BJ (cell line): ENCODE data around the gene MAP4K1. TPM values are rescaled to one million over a fixed set of nuclear protein-coding genes. Genes with fewer than 3 reads are reported as not detected.

ENCODE experiments used
- CTCF ChIA-PET: fragments of 350-600 bp; formaldehyde crosslinking; extraction: SDS; loops from one replicate; lab custom pipeline; 2021; ENCODE audit warnings: antibody characterized with exemption, inconsistent platforms; lab: Yijun Ruan, JAX
- POLR2A ChIA-PET: fragments of 300-600 bp; sonication (Branson Sonifier 250); formaldehyde crosslinking; extraction: SDS; loops from one replicate; lab custom pipeline; 2021; ENCODE audit warnings: antibody characterized with exemption; lab: Charles Lee
- DNase-seq: peaks from one replicate; pipeline ENCODE4 v3.0.0-alpha.2; 2011; ENCODE audit warnings: low read depth
- H3K27me3 ChIP-seq: 2 replicates; pipeline ENCODE4 v1.6.0; 2011; ENCODE audit warnings: low read length; ENCODE audit not compliant: control insufficient read depth, insufficient read depth
- H3K36me3 ChIP-seq: 2 replicates; pipeline ENCODE4 v1.5.1; 2011; ENCODE audit warnings: low read length; ENCODE audit not compliant: control insufficient read depth, insufficient read depth
- H3K4me3 ChIP-seq: 2 replicates; pipeline ENCODE4 v1.5.1; 2011; ENCODE audit warnings: low read depth, mild to moderate bottlenecking, control low read depth, low read length
- CTCF ChIP-seq: IDR thresholded peaks from 2 replicates; pipeline ENCODE4 v1.5.1; 2011; ENCODE audit warnings: low read depth, mild to moderate bottlenecking, control low read depth, inconsistent platforms, low read length, moderate library complexity; ENCODE audit not compliant: insufficient read depth
- polyA plus RNA-seq: library from polyadenylated mRNA; depleted of rRNA; stranded (reverse); fragments of >200 nt; gene quantifications from 2 replicates; pipeline ENCODE4 v1.2.3, GENCODE V29; 2011

MAP4K1 gene
- polyA plus RNA-seq, 1 experiment = 0.25 TPM

GRCh38 chr19:38551450-38551813, 66.3 kb downstream of the MAP4K1 start:
- CTCF ChIA-PET = interaction anchor here (1.3 kb wide), 1 partner anchor 379 kb away, joined by 3 read pairs; the partner anchor contains the start of genes MRPS12 and SARS2

GRCh38 chr19:38550376-38550775, 67.4 kb downstream of the MAP4K1 start:
- no peak overlapping the region for H3K4me3 ChIP-seq
- TF ChIP-seq CTCF = no peak
- DNase-seq = no peak
- ChIA-PET POLR2A (no interaction called here), CTCF (no interaction called here)
- no peaks in the 10 kb centered on the region for H3K36me3 ChIP-seq
- H3K27me3 ChIP-seq = no peaks in the 10 kb centered on the region; the same call in none of the 2 replicates

More at GRCh38 chr19:38551450-38551813, 66.3 kb downstream of the MAP4K1 start:
- no peak for DNase-seq
- Histone ChIP-seq H3K27me3 (no peaks in the 10 kb centered on the region; the same call in none of the 2 replicates), H3K36me3 (no peaks in the 10 kb centered on the region), H3K4me3 (no peak overlapping the region)
- POLR2A ChIA-PET = no interaction called here
- no peak for TF ChIP-seq CTCF

- POLR2A ChIA-PET = no interaction called here
Measured at GRCh38 chr19:38549942-38550341, 67.8 kb downstream of the MAP4K1 start.

GRCh38 chr19:38549061-38549460, 68.7 kb downstream of the MAP4K1 start:
- Histone ChIP-seq H3K36me3 (no peaks in the 10 kb centered on the region), H3K27me3 (no peaks in the 10 kb centered on the region; the same call in none of the 2 replicates), H3K4me3 (no peak overlapping the region)
- CTCF ChIA-PET = interaction anchor here (0.9 kb wide), 1 partner anchor 13 kb away, joined by 5 read pairs; no protein-coding TSS in a partner anchor
- no peak for DNase-seq
- TF ChIP-seq CTCF = no peak
- POLR2A ChIA-PET = no interaction called here

More at GRCh38 chr19:38549942-38550341, 67.8 kb downstream of the MAP4K1 start:
- CTCF ChIA-PET = interaction anchor here (0.9 kb wide), 1 partner anchor 12 kb away, joined by 5 read pairs; no protein-coding TSS in a partner anchor
- TF ChIP-seq CTCF = no peak
- H3K36me3 ChIP-seq = no peaks in the 10 kb centered on the region
- no peaks in the 10 kb centered on the region; the same call in none of the 2 replicates for H3K27me3 ChIP-seq
- DNase-seq = no peak
- H3K4me3 ChIP-seq = no peak overlapping the region

- POLR2A ChIA-PET = no interaction called here
- no peak overlapping the region for H3K4me3 ChIP-seq
- TF ChIP-seq CTCF = no peak
- CTCF ChIA-PET = interaction anchor here (0.6 to 0.9 kb wide), 3 partner anchors 87 to 386 kb away, joined by 3 to 4 read pairs (median 3); partner anchors contain the start of gene FAM98C
- DNase-seq = no peak
- no peaks in the 10 kb centered on the region; the same call in none of the 2 replicates for H3K27me3 ChIP-seq
- H3K36me3 ChIP-seq = no peaks in the 10 kb centered on the region
Measured at GRCh38 chr19:38547421-38547820, 70.3 kb downstream of the MAP4K1 start.
